NCI-H774 (cell line): ENCODE results near the gene LAMA3.

Experiments used
- DNase-seq: peaks from one replicate; lab custom pipeline; 2025; lab: John Stamatoyannopoulos, UW

The LAMA3 gene

DNA sequence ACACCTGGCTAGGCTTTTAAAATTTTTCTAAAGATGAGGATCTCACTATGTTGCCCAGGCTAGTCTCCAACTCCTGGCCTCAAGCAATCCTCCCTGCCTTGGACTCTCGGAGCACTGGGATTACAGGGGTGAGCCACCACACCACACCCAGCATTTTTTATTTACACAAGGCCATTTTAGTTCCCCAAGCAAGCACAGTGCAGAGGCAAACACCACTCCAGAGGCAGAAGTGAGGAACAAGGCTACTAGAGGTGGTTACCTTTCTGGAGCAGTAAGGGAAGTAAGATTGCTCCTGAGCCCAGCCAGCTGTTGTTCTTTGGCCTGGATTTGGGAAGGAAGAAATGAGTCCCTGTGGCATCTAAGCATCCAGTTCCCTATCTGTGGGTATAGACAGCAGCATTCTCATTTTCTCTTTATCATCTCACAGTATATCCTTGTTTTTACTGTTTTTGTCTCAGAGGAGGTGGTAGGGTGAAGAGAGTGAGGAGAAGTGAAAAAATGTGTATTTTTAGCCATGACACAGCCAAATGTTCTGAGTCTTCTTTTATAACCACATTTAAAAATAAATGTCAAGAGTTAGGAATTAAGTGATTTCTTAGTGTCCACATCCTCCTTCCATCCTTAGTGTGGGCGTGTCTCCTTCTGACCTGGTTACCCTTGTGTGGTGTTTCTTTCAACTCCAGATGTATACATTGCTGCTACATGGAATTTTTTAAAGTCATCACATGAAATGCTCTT is 314.8 kb downstream of the LAMA3 start:
- DNase-seq = no peak
